Loucy (cell line): ENCODE measurements around the gene TREML2.
"Not testable (repeated sequence)": the region's sequence is repeated elsewhere in the genome, so short reads cannot be mapped to it uniquely, and the experiment has no call there.

Experiments used
- H2AFZ ChIP-seq: fragments of 200-600 bp; sonication (generic); 2 replicates; pipeline ENCODE4 v1.6.0; 2016; ENCODE audit warnings: antibody characterized with exemption, mild to moderate bottlenecking, low read length, moderate library complexity
- H3F3A ChIP-seq: fragments of 200-600 bp; 2 replicates; pipeline ENCODE4 v1.6.0; 2016; ENCODE audit warnings: antibody characterized with exemption, low read depth, mild to moderate bottlenecking
- H3K27me3 ChIP-seq: fragments of 200-600 bp; sonication (generic); 2 replicates; pipeline ENCODE4 v1.6.1; 2014; ENCODE audit warnings: low read length, mild to moderate bottlenecking; ENCODE audit not compliant: insufficient read depth, poor library complexity, severe bottlenecking
- H3K36me3 ChIP-seq: fragments of 200-600 bp; sonication (generic); 2 replicates; pipeline ENCODE4 v1.6.1; 2016; ENCODE audit warnings: low read length; ENCODE audit not compliant: insufficient read depth
- H3K4me1 ChIP-seq: fragments of 200-600 bp; sonication (generic); 2 replicates; pipeline ENCODE4 v1.5.1; 2014; ENCODE audit warnings: low read length, mild to moderate bottlenecking; ENCODE audit not compliant: insufficient read depth, poor library complexity, severe bottlenecking
- H3K4me2 ChIP-seq: fragments of 200-600 bp; sonication (generic); 2 replicates; pipeline ENCODE4 v1.6.0; 2014; ENCODE audit warnings: antibody characterized with exemption, low read length, low read depth, mild to moderate bottlenecking; ENCODE audit not compliant: poor library complexity, severe bottlenecking
- H3K4me3 ChIP-seq: fragments of 200-600 bp; sonication (generic); 2 replicates; pipeline ENCODE4 v1.5.1; 2014; ENCODE audit warnings: low read length, mild to moderate bottlenecking, mixed read lengths; ENCODE audit not compliant: poor library complexity, severe bottlenecking
- H3K79me2 ChIP-seq: fragments of 200-600 bp; sonication (generic); 2 replicates; pipeline ENCODE4 v1.6.1; 2014; ENCODE audit warnings: low read length; ENCODE audit not compliant: insufficient read depth
- H3K9ac ChIP-seq: fragments of 200-600 bp; sonication (generic); 2 replicates; pipeline ENCODE4 v1.6.0; 2014; ENCODE audit warnings: mild to moderate bottlenecking, low read depth, low read length, moderate library complexity; ENCODE audit not compliant: poor library complexity, severe bottlenecking
- H3K9me2 ChIP-seq: fragments of 200-600 bp; sonication (generic); replicated peaks from 2 replicates; pipeline ENCODE4 v1.6.1; 2016; ENCODE audit warnings: low read depth, low read length, mixed read lengths
- H3K9me3 ChIP-seq: fragments of 200-600 bp; sonication (generic); 2 replicates; pipeline ENCODE4 v1.6.1; 2014; ENCODE audit warnings: mild to moderate bottlenecking, antibody characterized with exemption, low read length, low read depth; ENCODE audit not compliant: insufficient read depth
- H4K20me1 ChIP-seq: fragments of 200-600 bp; sonication (generic); 2 replicates; pipeline ENCODE4 v1.6.0; 2014; ENCODE audit warnings: antibody characterized with exemption, low read length, mild to moderate bottlenecking; ENCODE audit not compliant: insufficient read depth, poor library complexity, severe bottlenecking
- CTCF ChIP-seq: fragments of 200-600 bp; sonication (generic); conservative IDR thresholded peaks from 2 replicates; pipeline ENCODE4 v1.5.1; 2014; ENCODE audit warnings: mild to moderate bottlenecking, antibody characterized with exemption, low read length
- EZH2phosphoT487 ChIP-seq: fragments of 200-600 bp; IDR thresholded peaks from 2 replicates; pipeline ENCODE4 v1.6.1; 2018; ENCODE audit warnings: antibody characterized with exemption, mild to moderate bottlenecking, moderate library complexity, borderline replicate concordance

The TREML2 gene

GRCh38 chr6:41200901-41201763 lies at the start of gene TREML2:
Gene TREML2, minus strand, starts transcription at chr6:41201149. Its CDS starts 141 bp downstream, at chr6:41201008.
- Histone ChIP-seq H4K20me1 (no peaks in the 10 kb centered on the region), H3K36me3 (no peaks in the 10 kb centered on the region), H2AFZ (peak within 1 kb of the TSS; percentile 20), H3K9me2 (no peaks in the 10 kb centered on the region), H3K9ac (peak within 1 kb of the TSS; percentile 55), H3K4me1 (peaks cover 42% of the 10 kb centered on the region), H3K4me2 (peak within 1 kb of the TSS; percentile 73), H3K9me3 (no peaks in the 10 kb centered on the region), H3K79me2 (no peaks in the 10 kb centered on the region), H3K27me3 (no peaks in the 10 kb centered on the region), H3F3A (peaks cover 20% of the 10 kb centered on the region), H3K4me3 (peak within 1 kb of the TSS; percentile 62)
- TF ChIP-seq CTCF (no peak), EZH2phosphoT487 (no peak)

GRCh38 chr6:41247882-41248705 lies 47.1 kb upstream of the TREML2 start:
- Histone ChIP-seq H3K9me3 (no peaks in the 10 kb centered on the region), H3K4me1 (peaks cover 15% of the 10 kb centered on the region), H3K4me3 (no peak overlapping the region), H3F3A (no peaks in the 10 kb centered on the region), H3K9ac (no peak overlapping the region), H3K79me2 (no peaks in the 10 kb centered on the region), H2AFZ (no peak overlapping the region), H3K36me3 (no peaks in the 10 kb centered on the region), H3K4me2 (no peak overlapping the region), H4K20me1 (no peaks in the 10 kb centered on the region), H3K9me2 (no peaks in the 10 kb centered on the region), H3K27me3 (no peaks in the 10 kb centered on the region)
- TF ChIP-seq CTCF, result no peak
- TF ChIP-seq EZH2phosphoT487, result no peak

GRCh38 chr6:41247288-41247865 lies 46.4 kb upstream of the TREML2 start:
- Histone ChIP-seq H3F3A (no peaks in the 10 kb centered on the region), H3K4me3 (no peak overlapping the region), H4K20me1 (no peaks in the 10 kb centered on the region), H3K9me3 (no peaks in the 10 kb centered on the region), H3K27me3 (no peaks in the 10 kb centered on the region), H3K79me2 (no peaks in the 10 kb centered on the region), H3K4me2 (no peak overlapping the region), H3K4me1 (peaks cover 15% of the 10 kb centered on the region), H3K36me3 (no peaks in the 10 kb centered on the region), H2AFZ (no peak overlapping the region), H3K9me2 (no peaks in the 10 kb centered on the region), H3K9ac (no peak overlapping the region)
- no peak for TF ChIP-seq EZH2phosphoT487

GRCh38 chr6:41246529-41246928 lies 45.6 kb upstream of the TREML2 start:
- H4K20me1 ChIP-seq, H2AFZ ChIP-seq, H3K4me3 ChIP-seq, H3K4me2 ChIP-seq, H3K9ac ChIP-seq, H3K9me3 ChIP-seq, H3K9me2 ChIP-seq, H3K36me3 ChIP-seq, H3K79me2 ChIP-seq, H3F3A ChIP-seq, H3K27me3 ChIP-seq: not testable (repeated sequence)
- peaks cover 15% of the 10 kb centered on the region for H3K4me1 ChIP-seq
